ENCODE measurements around the gene UPK3A.

DNA sequence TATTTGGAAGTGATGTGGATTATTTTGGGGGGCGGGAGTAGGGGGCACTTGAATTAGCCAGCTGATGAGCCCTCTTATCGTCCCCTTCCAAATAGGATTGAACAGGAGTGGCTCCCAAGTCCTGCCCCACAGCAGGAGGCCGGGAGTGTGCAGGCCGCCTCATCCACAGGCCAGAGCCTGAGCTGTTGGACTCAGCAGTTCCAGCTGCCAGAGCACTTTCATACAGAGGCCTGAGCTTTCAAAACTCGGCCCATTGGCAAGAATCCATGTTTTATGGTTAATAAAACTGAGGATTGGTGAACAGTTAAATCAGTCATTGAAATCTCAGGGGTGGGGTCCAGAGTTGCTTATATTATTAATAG is 34.6 kb downstream of the UPK3A start:
- TF ChIP-seq, protein P1, sequence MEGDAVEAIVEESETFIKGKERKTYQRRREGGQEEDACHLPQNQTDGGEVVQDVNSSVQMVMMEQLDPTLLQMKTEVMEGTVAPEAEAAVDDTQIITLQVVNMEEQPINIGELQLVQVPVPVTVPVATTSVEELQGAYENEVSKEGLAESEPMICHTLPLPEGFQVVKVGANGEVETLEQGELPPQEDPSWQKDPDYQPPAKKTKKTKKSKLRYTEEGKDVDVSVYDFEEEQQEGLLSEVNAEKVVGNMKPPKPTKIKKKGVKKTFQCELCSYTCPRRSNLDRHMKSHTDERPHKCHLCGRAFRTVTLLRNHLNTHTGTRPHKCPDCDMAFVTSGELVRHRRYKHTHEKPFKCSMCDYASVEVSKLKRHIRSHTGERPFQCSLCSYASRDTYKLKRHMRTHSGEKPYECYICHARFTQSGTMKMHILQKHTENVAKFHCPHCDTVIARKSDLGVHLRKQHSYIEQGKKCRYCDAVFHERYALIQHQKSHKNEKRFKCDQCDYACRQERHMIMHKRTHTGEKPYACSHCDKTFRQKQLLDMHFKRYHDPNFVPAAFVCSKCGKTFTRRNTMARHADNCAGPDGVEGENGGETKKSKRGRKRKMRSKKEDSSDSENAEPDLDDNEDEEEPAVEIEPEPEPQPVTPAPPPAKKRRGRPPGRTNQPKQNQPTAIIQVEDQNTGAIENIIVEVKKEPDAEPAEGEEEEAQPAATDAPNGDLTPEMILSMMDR (IDR thresholded peaks at IDR 0.05; ENCODE audit: low read length): no peak
- no peak for TF ChIP-seq EZH2phosphoT487 (IDR thresholded peaks at IDR 0.05; ENCODE audit: low read length)

Data from MM.1S (cell line).